Measurements from ENCODE around the gene BMPR1B. TPM values are rescaled to one million over a fixed set of nuclear protein-coding genes. Genes with fewer than 3 reads are reported as not detected.

Gene BMPR1B
- total RNA-seq, 1 experiment from 2014 or later: 0.35 TPM

DNA sequence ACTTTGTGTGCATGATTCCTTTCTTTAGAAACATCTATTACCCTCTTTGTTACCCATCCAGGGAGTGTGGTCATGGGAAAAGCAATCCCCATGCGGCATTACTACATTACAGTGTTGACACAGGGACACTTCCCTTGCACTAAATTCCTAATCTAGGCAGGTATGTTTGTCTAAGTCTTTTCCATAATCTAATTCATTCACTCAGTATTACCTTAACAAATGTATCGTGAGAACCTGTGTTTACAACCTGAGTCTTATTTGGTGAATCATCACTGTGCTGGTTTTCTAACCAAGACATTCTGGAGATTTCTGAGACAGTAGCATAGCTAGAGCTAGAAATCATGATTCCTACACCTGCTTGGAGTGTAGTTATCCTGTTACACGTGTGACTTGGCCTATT lies 326.8 kb downstream of the BMPR1B start:
- no peaks in the 10 kb centered on the region for H3K4me1 Mint-ChIP-seq
- no peak overlapping the region for H2AK5ac ChIP-seq (ENCODE audit: insufficient read length, low read length)
- H3K9ac ChIP-seq (ENCODE audit: extremely low read depth, insufficient read length, low read length): no peak overlapping the region
- H3K27me3 Mint-ChIP-seq (ENCODE audit: low read depth): no peaks in the 10 kb centered on the region
- H3K4ac ChIP-seq (ENCODE audit: low read depth, low read length): no peak overlapping the region
- H3K4me3 Mint-ChIP-seq: no peak overlapping the region
- no peak overlapping the region for H4K8ac ChIP-seq (replicated peaks; ENCODE audit: insufficient read length, low read depth, low read length)
- H4K91ac ChIP-seq (ENCODE audit: insufficient read length, low read depth, low read length): no peak overlapping the region
- H2BK15ac ChIP-seq (ENCODE audit: low read depth, low read length): no peak overlapping the region
- DNase-seq: no peak
- H3K23ac ChIP-seq (ENCODE audit: insufficient read length, low read depth, low read length): no peak overlapping the region
- no peaks in the 10 kb centered on the region for H4K20me1 ChIP-seq (ENCODE audit: control insufficient read depth, insufficient read depth, insufficient read length)
- H2BK5ac ChIP-seq (ENCODE audit: insufficient read length, low read length): no peak overlapping the region
- no CpG with 5 or more reads among the region's 3 CpGs for WGBS (ENCODE audit: extremely low coverage, insufficient read length, low lambda C conversion rate)
- no peak overlapping the region for H3K14ac ChIP-seq (ENCODE audit: insufficient read depth, low read length)
- TF ChIP-seq, protein P1, sequence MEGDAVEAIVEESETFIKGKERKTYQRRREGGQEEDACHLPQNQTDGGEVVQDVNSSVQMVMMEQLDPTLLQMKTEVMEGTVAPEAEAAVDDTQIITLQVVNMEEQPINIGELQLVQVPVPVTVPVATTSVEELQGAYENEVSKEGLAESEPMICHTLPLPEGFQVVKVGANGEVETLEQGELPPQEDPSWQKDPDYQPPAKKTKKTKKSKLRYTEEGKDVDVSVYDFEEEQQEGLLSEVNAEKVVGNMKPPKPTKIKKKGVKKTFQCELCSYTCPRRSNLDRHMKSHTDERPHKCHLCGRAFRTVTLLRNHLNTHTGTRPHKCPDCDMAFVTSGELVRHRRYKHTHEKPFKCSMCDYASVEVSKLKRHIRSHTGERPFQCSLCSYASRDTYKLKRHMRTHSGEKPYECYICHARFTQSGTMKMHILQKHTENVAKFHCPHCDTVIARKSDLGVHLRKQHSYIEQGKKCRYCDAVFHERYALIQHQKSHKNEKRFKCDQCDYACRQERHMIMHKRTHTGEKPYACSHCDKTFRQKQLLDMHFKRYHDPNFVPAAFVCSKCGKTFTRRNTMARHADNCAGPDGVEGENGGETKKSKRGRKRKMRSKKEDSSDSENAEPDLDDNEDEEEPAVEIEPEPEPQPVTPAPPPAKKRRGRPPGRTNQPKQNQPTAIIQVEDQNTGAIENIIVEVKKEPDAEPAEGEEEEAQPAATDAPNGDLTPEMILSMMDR (conservative IDR thresholded peaks at IDR 0.05): no peak
- H2BK20ac ChIP-seq (ENCODE audit: low read depth, low read length, poor library complexity, severe bottlenecking): no peak overlapping the region
- no peaks in the 10 kb centered on the region for H3K9me3 ChIP-seq (ENCODE audit: control insufficient read depth, low read depth, low read length)
- no peaks in the 10 kb centered on the region for H3K23me2 ChIP-seq (ENCODE audit: insufficient read length, low read depth, low read length, poor library complexity, severe bottlenecking)
- H3K27ac ChIP-seq (ENCODE audit: insufficient read length, low read depth, low read length): no peak overlapping the region
- no peaks in the 10 kb centered on the region for H3K4me1 ChIP-seq (ENCODE audit: insufficient read depth, low read length)
- no peaks in the 10 kb centered on the region for H3K9me3 Mint-ChIP-seq
- no peaks in the 10 kb centered on the region for H3K79me1 ChIP-seq (ENCODE audit: insufficient read depth, low read depth, low read length, poor library complexity, severe bottlenecking)
- H3K79me2 ChIP-seq (ENCODE audit: insufficient read depth, low read length): no peaks in the 10 kb centered on the region
- H4K5ac ChIP-seq (ENCODE audit: insufficient read length, low read depth, low read length): no peak overlapping the region
- H3T11ph ChIP-seq (ENCODE audit: low read length): no peak overlapping the region
- no peak overlapping the region for H3K56ac ChIP-seq (ENCODE audit: insufficient read length, low read depth, low read length)
- no peak overlapping the region for H2BK120ac ChIP-seq (ENCODE audit: low read depth, low read length, poor library complexity, severe bottlenecking)
- H3K18ac ChIP-seq (ENCODE audit: insufficient read length, low read depth, low read length): no peak overlapping the region
- no peak overlapping the region for H2BK12ac ChIP-seq (ENCODE audit: insufficient read length, low read depth, low read length)
- H3K36me3 Mint-ChIP-seq (ENCODE audit: insufficient read depth in 1 of 3, low read depth in 3 of 3): no peaks in the 10 kb centered on the region
- H2AFZ ChIP-seq (ENCODE audit: low read length): no peak overlapping the region
- H3K27ac Mint-ChIP-seq: no peak overlapping the region
- no peak overlapping the region for H3K4me2 ChIP-seq (ENCODE audit: insufficient read depth, insufficient read length, low read length)
- no peaks in the 10 kb centered on the region for H3K27me3 ChIP-seq (ENCODE audit: insufficient read depth, low read length)

All from H9 (cell line).